Fibroblast of skin of left biceps (primary cell): ENCODE data around the gene RDH16.
"Not testable (repeated sequence)": the region's sequence is repeated elsewhere in the genome, so short reads cannot be mapped to it uniquely, and the experiment has no call there.

Source experiments
- DNase-seq, 2 experiments: peaks; one replicate each; pipeline ENCODE4 v3.0.0-alpha.2; 2013; ENCODE audit warnings: low read depth in 2 of 2

The RDH16 gene

GRCh38 chr12:56921346-56921745, 36.1 kb downstream of the RDH16 start:
- no peak for DNase-seq

- not testable (repeated sequence) for DNase-seq
Observed at GRCh38 chr12:56918139-56918538, 39.3 kb downstream of the RDH16 start.

GRCh38 chr12:56916996-56917333, 40.4 kb downstream of the RDH16 start:
- no peak for DNase-seq

- DNase-seq: no peak
Observed at GRCh38 chr12:56916296-56916995, 41.0 kb downstream of the RDH16 start.

- DNase-seq: no peak
Observed at GRCh38 chr12:56914724-56915123, 42.7 kb downstream of the RDH16 start.

- DNase-seq: no peak
Observed at GRCh38 chr12:56914256-56914655, 43.2 kb downstream of the RDH16 start.

GRCh38 chr12:56909403-56909802, 48.0 kb downstream of the RDH16 start:
- not testable (repeated sequence) for DNase-seq

GRCh38 chr12:56908136-56908535, 49.3 kb downstream of the RDH16 start:
- DNase-seq: no peak

- DNase-seq: no peak
Observed at GRCh38 chr12:56905852-56906251, 51.6 kb downstream of the RDH16 start.

GRCh38 chr12:56903374-56903773, 54.0 kb downstream of the RDH16 start:
- DNase-seq: no peak
